ENCODE measurements around the gene PRKG1.

The PRKG1 gene

GRCh38 chr10:51462076-51462779, 387.9 kb downstream of the PRKG1 start:
- DNase-seq: peak; percentile 81

GRCh38 chr10:51468424-51468823, 394.1 kb downstream of the PRKG1 start:
- no peak for DNase-seq

- DNase-seq: no peak
These were observed 395.4 kb downstream of the PRKG1 start for GRCh38 chr10:51469686-51470085.

- DNase-seq: no peak
These were observed 397.0 kb downstream of the PRKG1 start for GRCh38 chr10:51471271-51471670.

- no peak for DNase-seq
These were observed 397.9 kb downstream of the PRKG1 start for GRCh38 chr10:51472154-51472553.

GRCh38 chr10:51479711-51480110, 405.4 kb downstream of the PRKG1 start:
- DNase-seq: no peak

- no peak for DNase-seq
These were observed 411.4 kb downstream of the PRKG1 start for GRCh38 chr10:51485668-51486067.

- no peak for DNase-seq
These were observed 413.3 kb downstream of the PRKG1 start for GRCh38 chr10:51487576-51487975.

GRCh38 chr10:51488766-51489408, 414.6 kb downstream of the PRKG1 start:
- DNase-seq: no peak

GRCh38 chr10:51498424-51498823, 424.1 kb downstream of the PRKG1 start:
- no peak for DNase-seq

GRCh38 chr10:51501396-51501795, 427.1 kb downstream of the PRKG1 start:
- no peak for DNase-seq

- no peak for DNase-seq
These were observed 427.8 kb downstream of the PRKG1 start for GRCh38 chr10:51502124-51502523.

- DNase-seq: no peak
These were observed 429.1 kb downstream of the PRKG1 start for GRCh38 chr10:51503378-51503777.

- no peak for DNase-seq
These were observed 433.2 kb downstream of the PRKG1 start for GRCh38 chr10:51507476-51507875.

- DNase-seq: no peak
These were observed 433.9 kb downstream of the PRKG1 start for GRCh38 chr10:51508156-51508555.

GRCh38 chr10:51510231-51510630, 435.9 kb downstream of the PRKG1 start:
- no peak for DNase-seq

- DNase-seq: no peak
These were observed 447.3 kb downstream of the PRKG1 start for GRCh38 chr10:51521605-51522004.

- no peak for DNase-seq
These were observed 448.6 kb downstream of the PRKG1 start for GRCh38 chr10:51522858-51523257.

- DNase-seq: no peak
These were observed 449.2 kb downstream of the PRKG1 start for GRCh38 chr10:51523440-51523839.

GRCh38 chr10:51524041-51524440, 449.8 kb downstream of the PRKG1 start:
- no peak for DNase-seq

GRCh38 chr10:51527522-51528219, 453.4 kb downstream of the PRKG1 start:
- DNase-seq: no peak

GRCh38 chr10:51528527-51528926, 454.2 kb downstream of the PRKG1 start:
- no peak for DNase-seq

GRCh38 chr10:51530541-51530940, 456.3 kb downstream of the PRKG1 start:
- no peak for DNase-seq

- DNase-seq: no peak
These were observed 457.8 kb downstream of the PRKG1 start for GRCh38 chr10:51532044-51532443.
